Bronchial epithelial cell (primary cell): ENCODE data around the gene TRPM3. TPM values are rescaled to one million over a fixed set of nuclear protein-coding genes. Genes with fewer than 3 reads are reported as not detected.
A peak's percentile ranks its signal among the peaks of the same experiment; 100 is the strongest.

Experiments used
- DNase-seq: peaks from one replicate; pipeline ENCODE4 v3.0.0-alpha.2; 2010; ENCODE audit warnings: low read depth
- FAIRE-seq: peaks from 2 replicates; lab custom pipeline; 2011; peaks lifted over from hg19 to GRCh38; lab: Jason Lieb, UNC
- H3K27me3 ChIP-seq: 2 replicates; pipeline ENCODE4 v1.5.1; 2011; ENCODE audit warnings: low read length; ENCODE audit not compliant: control insufficient read depth, insufficient read depth
- H3K36me3 ChIP-seq: 2 replicates; pipeline ENCODE4 v1.5.1; 2011; ENCODE audit warnings: low read length; ENCODE audit not compliant: control insufficient read depth, insufficient read depth
- H3K4me3 ChIP-seq: 2 replicates; pipeline ENCODE4 v1.5.1; 2011; ENCODE audit warnings: mild to moderate bottlenecking, low read depth, low read length, control low read depth
- CTCF ChIP-seq: IDR thresholded peaks from 2 replicates; pipeline ENCODE4 v1.5.1; 2011; ENCODE audit warnings: mild to moderate bottlenecking, moderate library complexity, low read length, control low read depth, inconsistent platforms; ENCODE audit not compliant: insufficient read depth, severe bottlenecking
- total RNA-seq: library from RNA; depleted of rRNA; stranded (reverse); fragments of >200 nt; gene quantifications from 2 replicates; pipeline ENCODE4 v1.2.1, GENCODE V29; 2014

TRPM3 gene
- total RNA-seq, 1 donor from 2014 or later: not detected

DNA sequence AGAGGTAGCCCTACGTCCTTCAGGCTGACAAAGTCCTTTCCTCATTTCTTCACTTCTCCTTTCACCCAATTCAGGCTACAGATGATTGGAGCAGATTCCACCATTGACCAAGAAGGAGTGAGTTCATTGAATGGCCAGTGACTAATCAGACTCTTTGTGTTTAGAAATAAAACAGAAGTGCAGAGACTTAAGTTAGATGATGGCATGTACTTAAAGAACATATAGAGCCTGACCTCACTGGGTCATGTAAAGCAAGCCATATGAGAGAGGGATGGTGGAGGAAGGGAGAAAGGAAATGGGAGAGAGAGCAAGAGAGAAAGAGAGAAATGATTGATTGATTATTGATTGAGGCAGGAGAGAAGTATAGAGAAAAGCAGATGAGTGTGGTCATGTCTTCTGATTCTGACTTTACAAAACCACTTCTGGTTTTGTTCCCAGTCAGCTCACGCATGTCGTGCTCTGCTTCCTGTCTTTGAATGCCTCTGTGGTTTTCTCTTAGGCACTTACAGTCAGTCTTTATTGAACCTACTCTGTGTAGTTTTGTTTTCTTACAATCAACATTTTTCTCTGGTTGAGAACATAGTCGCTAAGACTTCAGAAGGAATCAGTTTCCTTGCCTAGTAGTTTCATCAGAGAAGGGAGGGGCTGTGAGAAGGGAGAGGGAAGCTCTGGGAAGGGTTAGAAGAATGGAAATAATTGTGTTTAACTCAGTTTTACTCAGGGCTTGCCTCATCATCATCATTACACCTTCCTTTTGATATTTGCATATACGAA is 557.8 kb downstream of the TRPM3 start:
- no peak for TF ChIP-seq CTCF
- no peak for FAIRE-seq

GRCh38 chr9:70563010-70563409 is 558.4 kb downstream of the TRPM3 start:
- Histone ChIP-seq H3K4me3 (no peak overlapping the region), H3K36me3 (no peaks in the 10 kb centered on the region), H3K27me3 (no peaks in the 10 kb centered on the region)
- DNase-seq (no peak), FAIRE-seq (no peak)
- no peak for TF ChIP-seq CTCF

More for the DNA sequence above, 557.8 kb downstream of the TRPM3 start:
- no peak overlapping the region for H3K4me3 ChIP-seq
- H3K27me3 ChIP-seq: no peaks in the 10 kb centered on the region
- DNase-seq: peak; percentile 25
- H3K36me3 ChIP-seq: no peaks in the 10 kb centered on the region

GRCh38 chr9:70561786-70562395 is 559.5 kb downstream of the TRPM3 start:
- Histone ChIP-seq H3K4me3 (no peak overlapping the region), H3K27me3 (no peaks in the 10 kb centered on the region), H3K36me3 (no peaks in the 10 kb centered on the region)
- DNase-seq: no peak
- no peak for FAIRE-seq
- no peak for TF ChIP-seq CTCF

- no peak for TF ChIP-seq CTCF
- FAIRE-seq: no peak
Observed at GRCh38 chr9:70561111-70561510, 560.3 kb downstream of the TRPM3 start.

GRCh38 chr9:70559102-70559501 is 562.3 kb downstream of the TRPM3 start:
- no peak for DNase-seq
- no peak overlapping the region for H3K4me3 ChIP-seq
- TF ChIP-seq CTCF: no peak
- no peak for FAIRE-seq
- H3K27me3 ChIP-seq: no peaks in the 10 kb centered on the region
- no peaks in the 10 kb centered on the region for H3K36me3 ChIP-seq

More at GRCh38 chr9:70561111-70561510, 560.3 kb downstream of the TRPM3 start:
- no peaks in the 10 kb centered on the region for H3K36me3 ChIP-seq
- no peak overlapping the region for H3K4me3 ChIP-seq
- DNase-seq: no peak
- no peaks in the 10 kb centered on the region for H3K27me3 ChIP-seq
